ENCODE data around the gene MSANTD1. TPM values are rescaled to one million over a fixed set of nuclear protein-coding genes. Genes with fewer than 3 reads are reported as not detected.

MSANTD1 gene
- total and polyA plus RNA-seq, 4 donors: 0.05 to 1.2 (median 0.23) TPM; not detected in 1

GRCh38 chr4:3213106-3213425 lies 35.9 kb upstream of the MSANTD1 start:
- Histone ChIP-seq H3K36me3 (ENCODE audit: control insufficient read depth in 4 of 4, insufficient read depth in 3 of 4, low read depth in 1 of 4, low read length in 3 of 4) (peaks cover 20 to 65% (median 57%) of the 10 kb centered on the region in 4 donors), H3K4me3 (ENCODE audit: low read depth in 1 of 3, low read length in 3 of 3) (no peak overlapping the region), H3K27ac (ENCODE audit: low read depth in 1 of 2, low read length in 2 of 2) (no peak overlapping the region), H3K4me1 (ENCODE audit: control insufficient read depth in 4 of 4, insufficient read depth in 4 of 4, low read length in 3 of 4) (peaks cover 0 to 2% (median 2%) of the 10 kb centered on the region in 4 donors), H3K9ac (ENCODE audit: low read depth in 1 of 2, low read length in 2 of 2) (no peak overlapping the region), H3K9me3 (ENCODE audit: control insufficient read depth in 4 of 4, low read length in 3 of 4) (no peaks in the 10 kb centered on the region), H3K27me3 (ENCODE audit: control insufficient read depth in 4 of 4, insufficient read depth in 4 of 4, low read length in 3 of 4) (no peaks in the 10 kb centered on the region)
- 89% methylated on average over 4 of the region's 4 CpGs for WGBS
- DNase-seq (ENCODE audit: low spot score): no peak
- no peak for TF ChIP-seq RAD21 (IDR thresholded peaks at IDR 0.05)
- TF ChIP-seq HNF4G (IDR thresholded peaks at IDR 0.05): no peak
- no peak for TF ChIP-seq SP1 (IDR thresholded peaks at IDR 0.05)
- no peak for TF ChIP-seq FOXA2 (IDR thresholded peaks at IDR 0.05)
- TF ChIP-seq FOXA1 (IDR thresholded peaks at IDR 0.05): no peak
- no peak for TF ChIP-seq MAX (IDR thresholded peaks at IDR 0.05)
- TF ChIP-seq JUND (IDR thresholded peaks at IDR 0.05): no peak
- no peak for TF ChIP-seq YY1 (IDR thresholded peaks at IDR 0.05)
- TF ChIP-seq HNF4A (conservative IDR thresholded peaks at IDR 0.05): no peak
- no peak for TF ChIP-seq GABPA (IDR thresholded peaks at IDR 0.05 in 1 of 2, conservative IDR thresholded peaks at IDR 0.05 in 1 of 2)
- TF ChIP-seq RXRA (IDR thresholded peaks at IDR 0.05): no peak
- no peak for TF ChIP-seq ZBTB33 (IDR thresholded peaks at IDR 0.05)
- no peak for TF ChIP-seq NR2F2 (IDR thresholded peaks at IDR 0.05)

- Histone ChIP-seq H3K9ac (ENCODE audit: low read depth in 1 of 2, low read length in 2 of 2) (no peak overlapping the region), H3K4me3 (ENCODE audit: low read depth in 1 of 3, low read length in 3 of 3) (no peak overlapping the region), H3K4me1 (ENCODE audit: control insufficient read depth in 4 of 4, insufficient read depth in 4 of 4, low read length in 3 of 4) (no peaks in the 10 kb centered on the region), H3K36me3 (ENCODE audit: control insufficient read depth in 4 of 4, insufficient read depth in 3 of 4, low read depth in 1 of 4, low read length in 3 of 4) (peaks cover 21 to 67% (median 57%) of the 10 kb centered on the region in 4 donors), H3K9me3 (ENCODE audit: control insufficient read depth in 4 of 4, low read length in 3 of 4) (no peaks in the 10 kb centered on the region), H3K27ac (ENCODE audit: low read depth in 1 of 2, low read length in 2 of 2) (no peak overlapping the region), H3K27me3 (ENCODE audit: control insufficient read depth in 4 of 4, insufficient read depth in 4 of 4, low read length in 3 of 4) (no peaks in the 10 kb centered on the region)
- no peak for TF ChIP-seq JUND (IDR thresholded peaks at IDR 0.05)
- TF ChIP-seq GABPA (IDR thresholded peaks at IDR 0.05 in 1 of 2, conservative IDR thresholded peaks at IDR 0.05 in 1 of 2): no peak
- TF ChIP-seq NR2F2 (IDR thresholded peaks at IDR 0.05): no peak
- no peak for TF ChIP-seq TAF1 (conservative IDR thresholded peaks at IDR 0.05)
- TF ChIP-seq FOXA1 (IDR thresholded peaks at IDR 0.05): no peak
- no peak for TF ChIP-seq RAD21 (IDR thresholded peaks at IDR 0.05)
- no peak for TF ChIP-seq ATF3 (IDR thresholded peaks at IDR 0.05)
- no peak for TF ChIP-seq RXRA (IDR thresholded peaks at IDR 0.05)
- no peak for TF ChIP-seq MAX (IDR thresholded peaks at IDR 0.05)
- DNase-seq (ENCODE audit: low spot score): no peak
- 95% methylated on average over 15 of the region's 15 CpGs for WGBS
These were observed 35.2 kb upstream of the MSANTD1 start for GRCh38 chr4:3213661-3214250.

GRCh38 chr4:3215256-3215655 lies 33.7 kb upstream of the MSANTD1 start:
- H3K9ac ChIP-seq (ENCODE audit: low read depth in 1 of 2, low read length in 2 of 2): no peak overlapping the region
- H3K27ac ChIP-seq (ENCODE audit: low read depth in 1 of 2, low read length in 2 of 2): no peak overlapping the region
- peaks cover 21 to 67% (median 59%) of the 10 kb centered on the region in 4 donors for H3K36me3 ChIP-seq (ENCODE audit: control insufficient read depth in 4 of 4, insufficient read depth in 3 of 4, low read depth in 1 of 4, low read length in 3 of 4)
- H3K4me1 ChIP-seq (ENCODE audit: control insufficient read depth in 4 of 4, insufficient read depth in 4 of 4, low read length in 3 of 4): no peaks in the 10 kb centered on the region
- WGBS: 98% methylated on average over 12 of the region's 12 CpGs
- no peaks in the 10 kb centered on the region for H3K27me3 ChIP-seq (ENCODE audit: control insufficient read depth in 4 of 4, insufficient read depth in 4 of 4, low read length in 3 of 4)
- H3K4me3 ChIP-seq (ENCODE audit: low read depth in 1 of 3, low read length in 3 of 3): no peak overlapping the region
- DNase-seq (ENCODE audit: low spot score): no peak
- H3K9me3 ChIP-seq (ENCODE audit: control insufficient read depth in 4 of 4, low read length in 3 of 4): no peaks in the 10 kb centered on the region
- TF ChIP-seq RAD21 (IDR thresholded peaks at IDR 0.05): no peak
- no peak for TF ChIP-seq HNF4A (conservative IDR thresholded peaks at IDR 0.05)
- no peak for TF ChIP-seq JUND (IDR thresholded peaks at IDR 0.05)
- TF ChIP-seq ATF3 (IDR thresholded peaks at IDR 0.05): no peak
- no peak for TF ChIP-seq FOXA1 (IDR thresholded peaks at IDR 0.05)
- no peak for TF ChIP-seq CTCF (IDR thresholded peaks at IDR 0.05; ENCODE audit: low read depth, low read length, missing input control)
- TF ChIP-seq MAX (IDR thresholded peaks at IDR 0.05): no peak
- no peak for TF ChIP-seq NR2F2 (IDR thresholded peaks at IDR 0.05)
- no peak for TF ChIP-seq RXRA (IDR thresholded peaks at IDR 0.05)
- TF ChIP-seq REST (IDR thresholded peaks at IDR 0.05): no peak
